GM18873 (cell line): Measurements from ENCODE around the gene SMYD3.
"Not testable (repeated sequence)": the region's sequence is repeated elsewhere in the genome, so short reads cannot be mapped to it uniquely, and the experiment has no call there.

Experiments used
- ATAC-seq: cut with Tn5 transposase; IDR thresholded peaks from one replicate; pipeline ENCODE4 v1.9.1; 2021; ENCODE audit warnings: mild to moderate bottlenecking, moderate library complexity, moderate number of reproducible peaks; ENCODE audit not compliant: unreplicated experiment, low FRiP score

The SMYD3 gene

DNA sequence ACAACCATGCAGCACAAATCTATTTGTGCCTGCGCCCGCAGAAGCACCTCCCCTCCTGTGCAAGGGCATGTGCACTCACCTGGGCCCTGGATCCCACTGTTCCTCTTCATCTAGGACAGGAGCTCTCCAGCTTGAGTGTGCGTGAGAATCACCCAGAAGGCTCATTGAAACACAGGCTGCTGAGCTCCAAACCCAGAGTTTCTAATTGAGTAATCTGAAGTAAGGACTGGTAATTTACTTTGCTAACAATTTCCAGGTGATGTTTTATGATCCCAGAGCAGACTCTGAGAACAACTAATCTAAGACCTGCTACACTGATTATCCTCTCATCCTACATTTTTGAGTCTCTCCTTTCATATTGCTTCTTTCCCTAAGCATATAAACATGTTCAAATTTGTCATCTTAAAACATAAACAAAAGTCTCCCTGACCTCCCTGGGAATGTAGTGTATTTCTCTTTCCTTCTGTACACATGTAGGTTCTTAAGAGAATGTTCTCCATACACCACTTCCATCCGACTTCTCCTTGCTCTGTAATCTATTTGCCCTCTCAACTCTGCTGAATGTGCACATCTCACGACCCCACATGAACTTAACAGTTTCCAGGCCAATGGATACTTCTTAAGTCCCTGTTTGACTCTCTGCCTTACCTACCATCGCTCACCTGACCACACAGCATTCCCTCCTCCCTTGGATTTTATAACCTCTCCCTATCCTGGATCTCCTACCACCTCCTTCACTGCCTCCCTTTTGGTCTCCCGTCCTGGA lies 522.5 kb downstream of the SMYD3 start:
- ATAC-seq: no peak

DNA sequence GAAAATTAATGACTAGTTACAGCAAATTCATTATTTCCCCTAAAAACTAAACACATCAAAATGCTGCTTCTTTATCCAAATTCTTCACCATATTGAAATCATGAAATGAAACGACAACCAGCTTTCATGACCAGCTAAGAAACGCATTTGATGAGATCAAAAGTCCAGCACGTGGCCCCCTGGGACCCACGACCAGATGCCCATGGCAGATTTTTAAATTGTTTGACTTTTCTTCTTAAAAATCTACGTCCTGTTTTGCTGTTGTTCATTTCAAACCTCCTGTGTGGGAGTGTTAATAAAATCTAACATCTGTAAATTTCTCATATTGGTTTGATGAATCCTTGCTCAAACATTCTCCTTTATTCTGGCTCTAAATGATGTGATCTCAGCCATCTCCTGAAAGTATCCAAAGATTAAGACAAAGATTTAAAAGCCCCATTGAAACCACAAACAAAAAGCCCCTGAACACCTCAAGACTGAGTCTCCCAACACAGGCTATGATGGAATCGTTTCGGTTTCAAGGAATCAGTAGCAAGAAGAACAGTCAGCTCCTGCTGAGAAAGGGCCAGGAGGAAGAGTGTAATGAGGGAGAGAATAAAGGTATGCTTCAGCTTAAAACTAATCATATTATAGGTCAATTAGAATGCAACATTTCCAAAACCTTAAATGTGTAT lies 523.6 kb downstream of the SMYD3 start:
- no peak for ATAC-seq

DNA sequence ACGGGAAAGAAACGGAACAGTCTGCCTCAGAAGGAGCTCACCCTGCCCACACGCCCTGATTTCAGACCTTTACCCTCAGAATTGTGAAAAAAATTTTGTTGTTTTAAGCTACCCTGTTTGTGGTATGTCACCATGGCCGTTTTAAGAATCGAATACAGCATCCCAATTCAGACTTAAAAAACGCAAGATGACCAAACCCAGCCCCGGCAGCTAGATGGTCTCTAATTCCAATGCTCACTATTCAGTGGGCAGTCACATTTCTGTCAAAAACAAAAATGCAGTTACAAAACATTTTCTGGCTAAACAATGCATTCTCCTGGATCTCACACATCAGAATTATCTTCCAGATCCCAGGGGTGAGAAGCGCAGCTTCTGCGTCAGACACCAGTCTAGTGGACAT lies 527.5 kb downstream of the SMYD3 start:
- no peak for ATAC-seq

GRCh38 chr1:245978915-245979314 lies 528.2 kb downstream of the SMYD3 start:
- no peak for ATAC-seq

DNA sequence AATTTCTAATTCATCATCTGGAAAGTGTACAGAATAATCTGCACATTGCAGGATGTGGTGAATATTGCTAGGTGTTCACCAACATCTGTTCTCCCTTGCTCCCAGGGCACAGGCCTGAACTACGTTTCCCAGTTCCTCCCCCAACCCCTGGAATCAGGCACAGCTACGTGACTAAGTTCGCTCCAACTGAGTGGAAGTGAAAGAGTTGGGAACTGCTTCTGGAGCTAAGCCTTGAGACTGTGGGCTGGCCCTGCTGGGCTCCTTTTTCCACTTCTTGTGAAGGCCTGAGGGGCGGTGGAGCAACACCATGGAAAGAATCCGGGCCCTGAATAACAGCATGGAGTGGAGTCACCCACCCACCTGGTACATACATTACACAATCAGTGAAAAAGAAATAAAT lies 534.6 kb downstream of the SMYD3 start:
- ATAC-seq: no peak

- no peak for ATAC-seq
Measured at GRCh38 chr1:245971711-245972085, 535.4 kb downstream of the SMYD3 start.

- not testable (repeated sequence) for ATAC-seq
Measured at GRCh38 chr1:245971076-245971710, 535.9 kb downstream of the SMYD3 start.

DNA sequence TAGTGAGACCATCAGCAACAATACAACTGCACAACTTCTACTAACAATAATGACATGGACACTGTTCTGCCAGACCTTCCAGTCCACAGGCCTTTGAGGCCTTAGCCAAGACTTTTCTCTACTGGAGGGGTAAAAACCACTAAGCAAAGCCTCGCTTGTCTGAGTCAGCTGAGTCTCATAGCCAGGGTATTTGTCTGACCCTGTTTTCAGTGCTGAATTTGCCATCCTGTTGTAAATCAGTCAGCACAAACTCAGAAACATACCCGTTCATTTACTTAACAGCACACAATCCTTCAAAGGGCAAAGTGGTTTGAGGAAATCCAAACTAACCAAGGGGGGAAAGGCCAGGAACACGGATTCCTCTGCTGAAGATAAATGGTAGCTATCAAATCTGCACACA lies 537.8 kb downstream of the SMYD3 start:
- ATAC-seq: no peak

DNA sequence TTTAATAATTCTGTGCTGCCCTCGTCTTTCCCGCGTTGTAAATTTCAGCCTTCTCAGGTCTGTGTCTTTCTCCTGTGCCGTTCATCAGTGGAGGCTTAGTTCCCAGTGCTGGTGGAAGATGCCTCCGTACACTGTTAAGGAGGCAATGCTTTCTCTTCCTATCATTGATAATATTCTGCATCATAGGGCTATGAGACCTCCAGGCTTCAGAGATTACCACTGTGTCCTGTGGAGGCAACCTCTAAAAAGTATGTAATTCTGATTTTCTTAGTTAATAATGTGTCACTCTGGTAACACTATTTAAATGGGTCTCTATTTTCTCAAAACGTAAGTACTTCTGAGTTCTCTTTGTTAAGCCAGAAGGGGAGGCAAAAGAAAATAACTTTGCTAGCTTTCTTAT lies 538.3 kb downstream of the SMYD3 start:
- no peak for ATAC-seq

GRCh38 chr1:245965398-245965797 lies 541.7 kb downstream of the SMYD3 start:
- no peak for ATAC-seq

DNA sequence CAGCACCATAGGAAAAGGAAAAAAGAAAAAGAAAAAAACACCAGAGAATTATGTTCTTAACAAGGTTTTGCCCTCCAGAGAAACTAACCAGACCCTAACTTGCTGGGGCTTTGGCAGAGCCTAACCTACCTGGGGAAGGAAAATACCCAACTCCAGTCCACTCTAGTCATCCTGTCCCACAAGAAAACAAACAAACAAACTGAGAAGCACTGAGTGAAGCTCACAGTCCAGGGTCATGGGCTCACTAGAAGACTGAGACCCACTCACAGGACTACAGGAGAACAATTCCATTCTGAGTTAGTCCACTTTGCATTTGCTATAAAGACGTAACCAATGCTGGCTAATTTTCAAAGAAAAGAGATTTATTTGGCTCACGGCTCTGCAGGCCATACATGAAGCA lies 543.4 kb downstream of the SMYD3 start:
- ATAC-seq: no peak

- ATAC-seq: no peak
Measured at GRCh38 chr1:245962453-245962852, 544.6 kb downstream of the SMYD3 start.

DNA sequence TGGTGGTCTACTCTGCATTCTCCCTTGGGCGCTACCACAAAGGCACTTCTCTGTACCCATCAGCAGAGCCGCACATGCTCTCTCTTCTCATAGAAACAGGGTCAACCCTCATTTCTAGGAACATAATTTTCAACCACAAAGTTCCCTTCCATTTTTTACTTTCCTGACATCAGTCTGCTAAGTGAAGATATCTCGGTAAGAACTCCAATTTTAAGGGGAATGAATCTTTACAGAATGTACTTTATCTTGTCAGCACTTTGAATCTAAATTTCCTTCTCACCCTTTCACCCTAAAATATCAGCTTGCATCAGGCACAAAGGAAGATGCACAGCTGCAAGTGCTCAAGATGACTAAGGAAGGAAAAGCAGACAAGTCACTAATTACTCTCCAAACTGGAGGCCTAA lies 545.9 kb downstream of the SMYD3 start:
- ATAC-seq: no peak

GRCh38 chr1:245960171-245960570 lies 546.9 kb downstream of the SMYD3 start:
- ATAC-seq: no peak

GRCh38 chr1:245958016-245958415 lies 549.1 kb downstream of the SMYD3 start:
- no peak for ATAC-seq

DNA sequence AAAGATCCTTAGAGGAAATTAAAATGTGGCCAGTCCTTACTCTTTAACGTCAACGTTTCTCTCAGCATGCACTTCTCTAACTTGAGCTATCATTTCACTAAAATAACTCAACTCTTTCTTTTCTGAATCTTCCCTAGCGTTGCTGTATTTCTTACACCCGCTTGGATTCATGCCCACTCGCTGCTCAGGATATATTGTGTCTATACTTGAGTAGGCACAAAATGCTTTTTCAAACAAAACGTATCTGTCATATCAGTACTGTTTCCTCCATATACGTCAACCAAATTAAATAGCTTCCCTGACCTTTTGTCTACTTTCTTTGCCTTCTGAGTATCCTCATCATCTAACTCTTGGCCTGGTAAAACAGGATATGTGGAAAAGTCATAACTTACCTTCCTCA lies 549.7 kb downstream of the SMYD3 start:
- ATAC-seq: no peak

- no peak for ATAC-seq
Measured at GRCh38 chr1:245956225-245956624, 550.9 kb downstream of the SMYD3 start.

- ATAC-seq: peak; percentile 51
Measured at GRCh38 chr1:245953876-245954660, 553.0 kb downstream of the SMYD3 start.

- no peak for ATAC-seq
Measured at GRCh38 chr1:245952383-245953026, 554.6 kb downstream of the SMYD3 start.

DNA sequence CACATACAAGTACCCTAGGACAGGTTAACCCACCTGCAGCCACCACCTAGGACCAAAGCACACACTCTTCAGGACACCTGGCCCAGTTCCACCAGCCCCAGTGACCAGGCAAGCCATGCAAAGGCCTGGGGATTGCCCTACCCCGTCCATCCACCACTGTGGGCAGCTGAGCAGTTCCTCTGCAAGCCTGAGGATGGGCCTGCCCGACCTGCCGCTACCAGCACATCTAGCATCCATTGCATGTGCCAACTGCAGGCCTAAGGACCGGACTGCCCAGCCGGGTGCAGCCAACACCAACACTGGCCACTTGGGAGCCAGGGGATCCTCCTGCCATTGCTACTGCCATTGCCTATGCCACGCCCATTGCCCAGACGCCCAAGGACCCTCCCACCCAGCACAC lies 558.3 kb downstream of the SMYD3 start:
- ATAC-seq: no peak
